Measurements from ENCODE around the gene GRIK4.

- TF ChIP-seq, protein P1, sequence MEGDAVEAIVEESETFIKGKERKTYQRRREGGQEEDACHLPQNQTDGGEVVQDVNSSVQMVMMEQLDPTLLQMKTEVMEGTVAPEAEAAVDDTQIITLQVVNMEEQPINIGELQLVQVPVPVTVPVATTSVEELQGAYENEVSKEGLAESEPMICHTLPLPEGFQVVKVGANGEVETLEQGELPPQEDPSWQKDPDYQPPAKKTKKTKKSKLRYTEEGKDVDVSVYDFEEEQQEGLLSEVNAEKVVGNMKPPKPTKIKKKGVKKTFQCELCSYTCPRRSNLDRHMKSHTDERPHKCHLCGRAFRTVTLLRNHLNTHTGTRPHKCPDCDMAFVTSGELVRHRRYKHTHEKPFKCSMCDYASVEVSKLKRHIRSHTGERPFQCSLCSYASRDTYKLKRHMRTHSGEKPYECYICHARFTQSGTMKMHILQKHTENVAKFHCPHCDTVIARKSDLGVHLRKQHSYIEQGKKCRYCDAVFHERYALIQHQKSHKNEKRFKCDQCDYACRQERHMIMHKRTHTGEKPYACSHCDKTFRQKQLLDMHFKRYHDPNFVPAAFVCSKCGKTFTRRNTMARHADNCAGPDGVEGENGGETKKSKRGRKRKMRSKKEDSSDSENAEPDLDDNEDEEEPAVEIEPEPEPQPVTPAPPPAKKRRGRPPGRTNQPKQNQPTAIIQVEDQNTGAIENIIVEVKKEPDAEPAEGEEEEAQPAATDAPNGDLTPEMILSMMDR (IDR thresholded peaks at IDR 0.05), result no peak
- TF ChIP-seq EZH2 (IDR thresholded peaks at IDR 0.05; ENCODE audit: borderline replicate concordance, insufficient read depth, low read depth, low read length, poor library complexity, severe bottlenecking), result no peak
These were observed 115.2 kb downstream of the GRIK4 start for GRCh38 chr11:120626791-120627190.
